Measurements from ENCODE around the gene GARIN5A. TPM values are rescaled to one million over a fixed set of nuclear protein-coding genes. Genes with fewer than 3 reads are reported as not detected.

Gene GARIN5A
- total and polyA plus RNA-seq, 9 of the 15 experiments (the other 6 are each of a cell fraction or from before 2014, with no cell fraction given): 0.10 to 0.82 (median 0.23) TPM; not detected in 2

GRCh38 chr19:50459638-50460037 lies 17.0 kb downstream of the GARIN5A start:
- in situ Hi-C loops (cut with MboI): loop anchor here (5.0 kb wide), 1 partner anchor 92 kb away; the partner anchor contains the start of gene NAPSA
- Histone ChIP-seq H3K27me3 (ENCODE audit: control insufficient read depth in 2 of 2, insufficient read depth in 2 of 2, low read length in 2 of 2) (peaks cover 6 to 17% of the 10 kb centered on the region in 2 experiments; a peak in 4 of 5 replicates), H3K9me3 (replicated peaks; ENCODE audit: control insufficient read depth, insufficient read depth, low read depth, low read length) (no peaks in the 10 kb centered on the region), H3K9ac (ENCODE audit: insufficient read depth in 1 of 2, low read depth in 2 of 2, low read length in 2 of 2) (no peak overlapping the region), H4K20me1 (replicated peaks; ENCODE audit: control insufficient read depth, insufficient read depth, low read length) (no peaks in the 10 kb centered on the region), H3K9me1 (ENCODE audit: control insufficient read depth, insufficient read depth, low read length) (no peaks in the 10 kb centered on the region), H3K36me3 (ENCODE audit: control insufficient read depth, insufficient read depth, low read length) (no peaks in the 10 kb centered on the region), H3K4me2 (ENCODE audit: insufficient read depth, low read length) (no peak overlapping the region), H3K4me3 (no peak overlapping the region), H3K4me1 (replicated peaks in 1 of 2; ENCODE audit: control insufficient read depth in 2 of 2, insufficient read depth in 2 of 2, low read length in 2 of 2) (peaks cover 4 to 23% of the 10 kb centered on the region in 2 experiments; a peak in 4 of 5 replicates), H3K27ac (ENCODE audit: extremely low read depth, low read depth, low read length) (no peak overlapping the region), H3K79me2 (ENCODE audit: control insufficient read depth, insufficient read depth, low read length) (no peaks in the 10 kb centered on the region), H2AFZ (ENCODE audit: low read depth, low read length) (no peak overlapping the region)
- no peak for TF ChIP-seq ZNF280A (IDR thresholded peaks at IDR 0.05; ENCODE audit: low read depth, partially characterized antibody)
- TF ChIP-seq SPI1 (IDR thresholded peaks at IDR 0.05; ENCODE audit: borderline replicate concordance, low read depth, low read length): peak; percentile 59; the same call in 1 of the 2 replicates
- FAIRE-seq (no peak), DNase-seq (ENCODE audit: extremely low read depth in 1 of 4, low spot score in 3 of 4) (no peak), ATAC-seq (no peak)
- ChIA-PET CTCF (ENCODE audit: low intra/inter-chr PET ratio) (interaction anchor here (0.9 kb wide), 1 partner anchor 102 kb away, joined by 5 read pairs; no protein-coding TSS in a partner anchor), POLR2A (no interaction called here)
- no TSS peak for BruUV-seq (replicated peaks)
- WGBS (ENCODE audit: insufficient coverage, low coverage, missing lambda C conversion rate): no CpG with 5 or more reads among the region's 1 CpG
- intact Hi-C loops (cut with micrococcal nuclease): loop anchor here (2.0 kb wide), 1 partner anchor 45 kb away; no protein-coding TSS in a partner anchor

- no peaks in the 10 kb centered on the region for H3K9me1 ChIP-seq (ENCODE audit: control insufficient read depth, insufficient read depth, low read length)
- H3K9ac ChIP-seq (ENCODE audit: insufficient read depth in 1 of 2, low read depth in 2 of 2, low read length in 2 of 2): no peak overlapping the region
- H4K20me1 ChIP-seq (replicated peaks; ENCODE audit: control insufficient read depth, insufficient read depth, low read length): no peaks in the 10 kb centered on the region
- no peaks in the 10 kb centered on the region for H3K79me2 ChIP-seq (ENCODE audit: control insufficient read depth, insufficient read depth, low read length)
- in situ Hi-C loops (cut with MboI): no loop called here
- no peak overlapping the region for H3K27ac ChIP-seq (ENCODE audit: extremely low read depth, low read depth, low read length)
- no TSS peak for BruUV-seq (replicated peaks)
- 49% methylated on average over 12 of the region's 32 CpGs for WGBS (ENCODE audit: insufficient coverage, low coverage, missing lambda C conversion rate)
- no peak for ATAC-seq
- no peak overlapping the region for H3K4me2 ChIP-seq (ENCODE audit: insufficient read depth, low read length)
- intact Hi-C loops (cut with micrococcal nuclease): no loop called here
- H3K4me1 ChIP-seq (replicated peaks in 1 of 2; ENCODE audit: control insufficient read depth in 2 of 2, insufficient read depth in 2 of 2, low read length in 2 of 2): peaks cover 4 to 19% of the 10 kb centered on the region in 2 experiments; a peak in 4 of 5 replicates
- no peak overlapping the region for H2AFZ ChIP-seq (ENCODE audit: low read depth, low read length)
- no peak overlapping the region for H3K4me3 ChIP-seq
- H3K36me3 ChIP-seq (ENCODE audit: control insufficient read depth, insufficient read depth, low read length): no peaks in the 10 kb centered on the region
- peak in 1 of 4 experiments; percentile 35 for DNase-seq (ENCODE audit: extremely low read depth in 1 of 4, low spot score in 3 of 4)
- FAIRE-seq: no peak
- H3K9me3 ChIP-seq (replicated peaks; ENCODE audit: control insufficient read depth, insufficient read depth, low read depth, low read length): no peaks in the 10 kb centered on the region
- peaks cover 6 to 17% of the 10 kb centered on the region in 2 experiments; a peak in 4 of 5 replicates for H3K27me3 ChIP-seq (ENCODE audit: control insufficient read depth in 2 of 2, insufficient read depth in 2 of 2, low read length in 2 of 2)
- ChIA-PET POLR2A (no interaction called here), CTCF (ENCODE audit: low intra/inter-chr PET ratio) (no interaction called here)
- TF ChIP-seq RNF2 (IDR thresholded peaks at IDR 0.05) (no peak), ZNF707 (CRISPR knock-in tag; conservative IDR thresholded peaks at IDR 0.05) (no peak), PCBP1 (IDR thresholded peaks at IDR 0.05; ENCODE audit: low read depth, low read length, poor library complexity, severe bottlenecking) (peak; percentile 53), SMAD2 (IDR thresholded peaks at IDR 0.05; ENCODE audit: low read depth, low read length) (no peak), ZNF174 (CRISPR knock-in tag; IDR thresholded peaks at IDR 0.05) (no peak), E2F6 (IDR thresholded peaks at IDR 0.05; ENCODE audit: borderline replicate concordance in 1 of 2, extremely low read depth in 1 of 2, insufficient read depth in 1 of 2, insufficient read length in 1 of 2, low read depth in 1 of 2, low read length in 1 of 2, poor library complexity in 1 of 2, severe bottlenecking in 1 of 2) (peak; percentile 18 to 75), BHLHE40 (IDR thresholded peaks at IDR 0.05; ENCODE audit: low read length) (peak; percentile 27; the same call in 1 of the 2 replicates), KDM5B (IDR thresholded peaks at IDR 0.05; ENCODE audit: insufficient replicate concordance, low read depth, low read length) (no peak), JUN (IDR thresholded peaks at IDR 0.05; ENCODE audit: borderline replicate concordance, low read depth, low read length) (no peak), JUN (CRISPR knock-in tag; IDR thresholded peaks at IDR 0.05; ENCODE audit: borderline replicate concordance) (no peak)
These were observed 17.6 kb downstream of the GARIN5A start for GRCh38 chr19:50459067-50459456.
